Cardiac muscle cell (in vitro differentiated cells and primary cell): ENCODE data around the gene RBMS1. TPM values are rescaled to one million over a fixed set of nuclear protein-coding genes. Genes with fewer than 3 reads are reported as not detected.

Experiments
- DNase-seq, 2 donors: peaks; one replicate each; pipeline versions ENCODE4 v3.0.0 to v3.0.0-alpha.2; 2010 to 2017; ENCODE audit warnings: low read depth in 1 of 2, low spot score in 1 of 2
- H3K27ac ChIP-seq: fragments of 200-600 bp; sonication (generic); 2 replicates; pipeline ENCODE4 v1.5.1; 2016
- H3K27me3 ChIP-seq: fragments of 200-600 bp; sonication (generic); 2 replicates; pipeline ENCODE4 v1.6.0; 2016; ENCODE audit warnings: control low read depth
- H3K36me3 ChIP-seq: fragments of 200-600 bp; sonication (generic); 2 replicates; pipeline ENCODE4 v1.5.1; 2016; ENCODE audit warnings: control low read depth
- H3K4me1 ChIP-seq: fragments of 200-600 bp; sonication (generic); 2 replicates; pipeline ENCODE4 v1.8.1; 2017; ENCODE audit warnings: low read depth, mild to moderate bottlenecking, mixed run types
- H3K4me3 ChIP-seq: fragments of 200-600 bp; sonication (generic); 2 replicates; pipeline ENCODE4 v1.5.1; 2016; ENCODE audit warnings: mild to moderate bottlenecking
- H3K9me3 ChIP-seq: fragments of 200-600 bp; sonication (generic); 2 replicates; pipeline ENCODE4 v1.5.1; 2017; ENCODE audit warnings: low read depth, mild to moderate bottlenecking, control low read depth
- polyA plus RNA-seq: library from polyadenylated mRNA; unstranded; fragments of >200 nt; fragmentation: Nextera tagmentation; extraction: Ambion mirVana; gene quantifications from 2 replicates; pipeline ENCODE4 v1.2.1, GENCODE V29; 2016
- total RNA-seq: library from RNA; depleted of rRNA; stranded (reverse); fragments of >200 nt; gene quantifications from 2 replicates; pipeline ENCODE4 v1.2.3, GENCODE V29; 2016
- TF ChIP-seq, protein P1 (sequence below): IDR thresholded peaks from 2 replicates; pipeline ENCODE4 v1.5.1; 2012; ENCODE audit warnings: low read depth, mild to moderate bottlenecking, low read length

RBMS1 gene, protein sequence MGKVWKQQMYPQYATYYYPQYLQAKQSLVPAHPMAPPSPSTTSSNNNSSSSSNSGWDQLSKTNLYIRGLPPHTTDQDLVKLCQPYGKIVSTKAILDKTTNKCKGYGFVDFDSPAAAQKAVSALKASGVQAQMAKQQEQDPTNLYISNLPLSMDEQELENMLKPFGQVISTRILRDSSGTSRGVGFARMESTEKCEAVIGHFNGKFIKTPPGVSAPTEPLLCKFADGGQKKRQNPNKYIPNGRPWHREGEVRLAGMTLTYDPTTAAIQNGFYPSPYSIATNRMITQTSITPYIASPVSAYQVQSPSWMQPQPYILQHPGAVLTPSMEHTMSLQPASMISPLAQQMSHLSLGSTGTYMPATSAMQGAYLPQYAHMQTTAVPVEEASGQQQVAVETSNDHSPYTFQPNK
- 68.8 and 89.5 TPM in 2 replicates for total RNA-seq
- polyA plus RNA-seq, result 99.9 and 120 TPM in 2 replicates

DNA sequence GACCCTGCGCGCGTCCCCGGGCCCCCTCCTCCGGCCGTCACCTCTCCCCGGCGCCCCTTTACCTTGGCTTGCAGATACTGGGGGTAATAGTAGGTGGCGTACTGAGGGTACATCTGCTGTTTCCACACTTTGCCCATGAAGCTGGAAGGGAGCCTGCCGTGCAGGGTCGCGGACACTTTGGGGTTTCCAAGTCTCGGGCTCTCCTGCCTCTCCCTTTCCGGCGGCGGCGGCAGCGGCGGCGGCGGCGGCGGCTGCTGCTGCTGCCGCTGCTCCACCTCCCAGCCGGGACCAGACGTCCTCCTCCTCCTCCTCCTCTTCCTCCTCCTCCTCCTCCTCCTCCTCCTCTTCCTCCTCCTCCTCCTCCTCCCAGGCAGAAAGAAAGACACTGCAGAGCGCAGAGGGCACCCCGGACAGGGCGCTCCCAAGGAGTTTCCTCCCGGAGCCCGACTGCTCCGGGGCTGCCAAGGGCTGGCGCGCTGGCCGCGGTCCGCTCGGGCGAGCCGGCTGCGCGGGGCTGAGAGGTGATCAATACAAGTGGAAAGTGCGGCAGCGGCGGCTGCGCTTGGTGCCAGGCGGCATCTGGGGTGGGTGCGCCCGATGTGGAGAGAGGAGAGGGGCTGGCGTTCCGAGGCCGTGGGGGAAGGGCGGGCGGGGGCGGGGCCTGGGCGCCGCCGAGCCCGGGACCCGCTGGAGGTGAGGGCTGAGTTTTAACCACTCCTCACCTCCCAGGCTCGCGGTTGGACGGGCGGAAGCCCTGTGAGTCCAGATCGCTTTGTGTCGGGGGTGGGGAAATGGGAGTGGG, at the start of gene RBMS1:
RBMS1 (minus strand) TSS at position 581 of the 802 bp plus-strand sequence; CDS start at position 137, 444 bp downstream.
- H3K27ac ChIP-seq, result peak within 1 kb of the TSS; percentile 94
- no peaks in the 10 kb centered on the region for H3K9me3 ChIP-seq
- H3K4me3 ChIP-seq, result peak within 1 kb of the TSS; percentile 97
- peak; percentile 78 to 85 for DNase-seq
- H3K4me1 ChIP-seq, result peaks cover 18% of the 10 kb centered on the region
- no peaks in the 10 kb centered on the region for H3K27me3 ChIP-seq
- no peaks in the 10 kb centered on the region for H3K36me3 ChIP-seq
- TF ChIP-seq, protein P1, sequence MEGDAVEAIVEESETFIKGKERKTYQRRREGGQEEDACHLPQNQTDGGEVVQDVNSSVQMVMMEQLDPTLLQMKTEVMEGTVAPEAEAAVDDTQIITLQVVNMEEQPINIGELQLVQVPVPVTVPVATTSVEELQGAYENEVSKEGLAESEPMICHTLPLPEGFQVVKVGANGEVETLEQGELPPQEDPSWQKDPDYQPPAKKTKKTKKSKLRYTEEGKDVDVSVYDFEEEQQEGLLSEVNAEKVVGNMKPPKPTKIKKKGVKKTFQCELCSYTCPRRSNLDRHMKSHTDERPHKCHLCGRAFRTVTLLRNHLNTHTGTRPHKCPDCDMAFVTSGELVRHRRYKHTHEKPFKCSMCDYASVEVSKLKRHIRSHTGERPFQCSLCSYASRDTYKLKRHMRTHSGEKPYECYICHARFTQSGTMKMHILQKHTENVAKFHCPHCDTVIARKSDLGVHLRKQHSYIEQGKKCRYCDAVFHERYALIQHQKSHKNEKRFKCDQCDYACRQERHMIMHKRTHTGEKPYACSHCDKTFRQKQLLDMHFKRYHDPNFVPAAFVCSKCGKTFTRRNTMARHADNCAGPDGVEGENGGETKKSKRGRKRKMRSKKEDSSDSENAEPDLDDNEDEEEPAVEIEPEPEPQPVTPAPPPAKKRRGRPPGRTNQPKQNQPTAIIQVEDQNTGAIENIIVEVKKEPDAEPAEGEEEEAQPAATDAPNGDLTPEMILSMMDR, result no peak

DNA sequence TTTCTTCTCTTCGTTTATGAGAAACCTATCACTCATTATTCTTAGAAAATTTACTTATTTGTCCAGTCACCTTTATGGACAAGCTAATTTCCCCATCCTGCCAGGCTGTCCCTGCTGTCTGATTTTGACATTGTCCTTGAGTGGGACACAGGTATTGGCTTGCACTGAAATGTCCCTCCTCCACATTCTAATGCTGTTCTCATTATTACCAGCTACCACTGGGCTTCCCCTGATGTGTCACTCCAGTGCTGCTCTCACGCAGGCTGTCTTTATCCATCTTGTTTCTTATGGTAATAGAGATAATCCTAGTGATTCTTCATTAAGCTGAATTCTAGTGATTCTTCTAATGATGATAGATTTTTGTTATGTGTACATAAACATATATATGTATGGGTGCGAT, 48.1 kb upstream of the RBMS1 start:
- Histone ChIP-seq H3K9me3 (no peaks in the 10 kb centered on the region), H3K4me3 (no peak overlapping the region), H3K27me3 (no peaks in the 10 kb centered on the region), H3K36me3 (no peaks in the 10 kb centered on the region), H3K4me1 (peaks cover 14% of the 10 kb centered on the region), H3K27ac (no peak overlapping the region)
- DNase-seq, result no peak
- TF ChIP-seq, protein P1, result no peak

DNA sequence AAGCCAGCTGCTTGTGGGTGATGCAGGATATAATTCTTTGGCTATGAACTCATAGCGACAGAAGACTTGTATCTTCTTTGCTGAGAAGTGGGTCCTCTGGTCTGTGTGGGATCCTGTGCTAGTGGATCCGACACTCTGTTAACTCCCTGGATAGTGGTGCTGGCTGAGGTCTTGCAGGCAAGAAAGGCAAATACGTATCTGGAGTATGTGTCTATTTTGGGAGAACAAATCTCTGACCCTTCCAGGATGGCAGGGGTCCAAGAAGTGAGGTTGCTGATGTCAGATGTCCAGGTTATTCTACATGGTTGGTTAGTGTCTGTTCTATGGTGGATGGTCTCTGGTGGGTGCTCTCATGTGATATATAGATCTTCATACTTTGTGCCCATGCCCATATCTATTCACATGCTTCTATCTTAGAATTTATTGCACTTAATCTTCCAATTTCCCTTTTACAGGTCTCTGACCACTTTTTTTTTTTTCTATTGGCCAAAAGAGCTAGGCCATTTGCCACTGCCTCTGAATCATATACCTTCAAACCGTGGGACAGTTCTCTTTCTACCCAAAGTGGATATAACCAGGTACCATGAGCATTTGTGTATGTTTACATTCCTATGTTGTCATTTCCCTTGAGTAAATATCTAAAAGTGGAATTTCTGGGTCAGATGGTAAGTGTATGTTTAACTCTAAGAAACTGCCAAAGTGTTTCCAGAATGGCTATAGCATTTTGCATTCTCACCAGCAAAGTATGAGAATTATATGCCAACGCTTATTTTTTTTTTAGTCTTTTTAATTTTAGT, 45.1 kb upstream of the RBMS1 start:
- DNase-seq, result peak in 1 of 2 donors; percentile 65
- H3K4me1 ChIP-seq, result peaks cover 15% of the 10 kb centered on the region
- no peaks in the 10 kb centered on the region for H3K9me3 ChIP-seq
- no peaks in the 10 kb centered on the region for H3K36me3 ChIP-seq
- TF ChIP-seq, protein P1, result no peak
- H3K27me3 ChIP-seq, result no peaks in the 10 kb centered on the region
- peak overlapping the region; percentile 72 for H3K27ac ChIP-seq
- H3K4me3 ChIP-seq, result no peak overlapping the region

DNA sequence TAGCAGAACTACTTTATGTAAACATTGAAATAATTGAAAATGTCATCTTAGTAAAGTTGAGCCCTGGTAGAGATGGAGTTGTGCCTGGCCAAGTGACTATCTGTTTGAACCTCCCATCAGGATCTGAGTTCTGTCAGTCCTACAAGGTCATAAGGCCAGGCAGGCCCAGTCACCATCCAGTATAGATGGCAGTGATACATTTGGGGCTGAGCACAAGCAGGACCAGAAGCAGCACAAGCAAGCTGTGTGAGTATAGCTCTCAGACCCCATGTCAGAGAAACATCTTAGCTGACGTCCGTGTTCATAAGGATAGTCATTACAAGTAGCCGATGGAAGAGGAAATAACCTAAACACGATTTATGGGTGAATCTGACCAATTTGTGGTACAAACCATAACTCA, 44.5 kb upstream of the RBMS1 start:
- H3K27me3 ChIP-seq, result no peaks in the 10 kb centered on the region
- H3K27ac ChIP-seq, result peak overlapping the region; percentile 72
- no peaks in the 10 kb centered on the region for H3K36me3 ChIP-seq
- H3K4me3 ChIP-seq, result no peak overlapping the region
- H3K4me1 ChIP-seq, result peaks cover 22% of the 10 kb centered on the region
- H3K9me3 ChIP-seq, result no peaks in the 10 kb centered on the region
- DNase-seq, result no peak
- TF ChIP-seq, protein P1, result no peak

DNA sequence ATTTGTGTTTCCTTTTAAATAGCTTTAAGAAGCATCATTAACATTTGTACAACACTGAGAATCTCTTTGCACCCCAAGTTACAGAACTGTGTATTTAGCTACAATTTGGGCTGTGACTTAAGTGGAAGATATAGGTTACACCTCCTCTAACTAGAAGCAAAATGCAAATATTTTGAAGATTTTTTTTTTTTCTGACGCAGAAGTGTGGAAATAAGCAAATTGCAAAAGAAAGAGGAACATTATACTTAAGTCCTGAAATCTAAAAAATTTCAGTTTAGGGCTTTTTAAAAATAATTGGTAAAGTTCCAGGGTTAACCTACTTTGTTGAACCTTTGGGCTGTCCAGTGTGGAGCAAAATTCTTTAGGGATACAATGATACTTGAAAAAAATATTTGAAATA, 41.4 kb upstream of the RBMS1 start:
- Histone ChIP-seq H3K4me3 (no peak overlapping the region), H3K4me1 (peaks cover 22% of the 10 kb centered on the region), H3K27ac (no peak overlapping the region), H3K9me3 (no peaks in the 10 kb centered on the region), H3K27me3 (no peaks in the 10 kb centered on the region), H3K36me3 (no peaks in the 10 kb centered on the region)
- no peak for DNase-seq
- TF ChIP-seq, protein P1, result no peak
